Prostate gland (tissue), 2 donors: ENCODE measurements around the gene CAPN3.

Experiments used
- POLR2A ChIP-seq: fragments of 450-650 bp; IDR thresholded peaks from one replicate; pipeline ENCODE4 v1.6.1; 2016; ENCODE audit warnings: antibody characterized with exemption, mild to moderate bottlenecking
- TF ChIP-seq, protein P1 (sequence below), 4 experiments: fragments of 200-600 bp in 2 of 4; fragments of 450-650 bp in 2 of 4; sonication (generic) in 2 of 4; IDR thresholded peaks; 1 replicate in 3 of 4; 2 replicates in 1 of 4; pipeline ENCODE4 v1.5.1; 2016 to 2019; ENCODE audit warnings: antibody characterized with exemption in 4 of 4, mild to moderate bottlenecking in 2 of 4, moderate library complexity in 2 of 4

DNA sequence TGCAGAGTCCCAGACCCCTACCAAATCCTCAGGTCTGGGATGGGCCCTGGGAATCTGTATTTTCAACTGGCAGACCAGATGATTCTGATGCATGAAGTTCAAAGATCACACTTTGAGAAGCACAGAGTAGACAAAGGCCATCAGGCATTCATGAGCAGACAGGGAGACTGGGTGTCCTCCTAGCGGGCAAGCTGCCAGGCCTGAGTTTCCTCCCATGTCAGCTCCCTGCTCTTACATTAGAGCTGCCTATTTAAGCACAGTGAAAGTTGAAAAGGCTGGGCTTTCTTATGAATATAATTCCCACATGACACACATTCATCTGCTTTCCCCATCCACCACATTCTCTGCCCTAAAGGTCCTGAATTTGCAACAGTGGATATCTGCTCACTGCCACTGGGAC is 14.0 kb downstream of the CAPN3 start:
- TF ChIP-seq, protein P1, sequence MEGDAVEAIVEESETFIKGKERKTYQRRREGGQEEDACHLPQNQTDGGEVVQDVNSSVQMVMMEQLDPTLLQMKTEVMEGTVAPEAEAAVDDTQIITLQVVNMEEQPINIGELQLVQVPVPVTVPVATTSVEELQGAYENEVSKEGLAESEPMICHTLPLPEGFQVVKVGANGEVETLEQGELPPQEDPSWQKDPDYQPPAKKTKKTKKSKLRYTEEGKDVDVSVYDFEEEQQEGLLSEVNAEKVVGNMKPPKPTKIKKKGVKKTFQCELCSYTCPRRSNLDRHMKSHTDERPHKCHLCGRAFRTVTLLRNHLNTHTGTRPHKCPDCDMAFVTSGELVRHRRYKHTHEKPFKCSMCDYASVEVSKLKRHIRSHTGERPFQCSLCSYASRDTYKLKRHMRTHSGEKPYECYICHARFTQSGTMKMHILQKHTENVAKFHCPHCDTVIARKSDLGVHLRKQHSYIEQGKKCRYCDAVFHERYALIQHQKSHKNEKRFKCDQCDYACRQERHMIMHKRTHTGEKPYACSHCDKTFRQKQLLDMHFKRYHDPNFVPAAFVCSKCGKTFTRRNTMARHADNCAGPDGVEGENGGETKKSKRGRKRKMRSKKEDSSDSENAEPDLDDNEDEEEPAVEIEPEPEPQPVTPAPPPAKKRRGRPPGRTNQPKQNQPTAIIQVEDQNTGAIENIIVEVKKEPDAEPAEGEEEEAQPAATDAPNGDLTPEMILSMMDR (IDR thresholded peaks at IDR 0.05): no peak
- TF ChIP-seq POLR2A: no peak
